B cell (primary cell): Measurements from ENCODE around the gene FOXS1. TPM values are rescaled to one million over a fixed set of nuclear protein-coding genes. Genes with fewer than 3 reads are reported as not detected.

ENCODE experiments used
- ATAC-seq: fragments of 200-7000 bp; cut with Tn5 transposase; one replicate; pipeline ENCODE4 v1.10.0; 2021; ENCODE audit warnings: low read depth, mild to moderate bottlenecking, moderate number of reproducible peaks, moderate library complexity
- CTCF ChIA-PET: fragments of 350-600 bp; sonication (Branson Sonifier 250); formaldehyde crosslinking; loops from one replicate; lab custom pipeline; 2021; ENCODE audit warnings: antibody characterized with exemption, inconsistent platforms; lab: Charles Lee
- POLR2A ChIA-PET: fragments of 350-600 bp; sonication (Branson Sonifier 250); formaldehyde crosslinking; loops from one replicate; lab custom pipeline; 2021; ENCODE audit warnings: antibody characterized with exemption; lab: Charles Lee
- DNase-seq: peaks from one replicate; pipeline ENCODE4 v3.0.0; 2013
- H2AFZ ChIP-seq: 2 replicates; pipeline ENCODE4 v1.6.1; 2012; ENCODE audit warnings: mild to moderate bottlenecking, low read depth, low read length; ENCODE audit not compliant: insufficient read depth, poor library complexity, severe bottlenecking
- H3K27ac ChIP-seq, 2 donors: 1 replicate in 1 of 2; 2 replicates in 1 of 2; pipeline ENCODE4 v1.5.1; 2012 to 2013; ENCODE audit warnings: low read length in 2 of 2, mild to moderate bottlenecking in 2 of 2, moderate library complexity in 1 of 2
- H3K27me3 ChIP-seq, 4 experiments: fragments of 200-600 bp in 1 of 4; sonication (generic) in 1 of 4; replicated peaks in 1 of 4; 1 replicate in 2 of 4; 2 replicates in 2 of 4; pipeline versions ENCODE4 v1.6.1 to v1.7.0; 2013 to 2016; ENCODE audit warnings: low read length in 3 of 4, mild to moderate bottlenecking in 2 of 4, mixed read lengths in 1 of 4, moderate library complexity in 1 of 4; ENCODE audit not compliant: insufficient read depth in 4 of 4, control insufficient read depth in 3 of 4; ENCODE audit errors: control extremely low read depth in 1 of 4
- H3K36me3 ChIP-seq, 2 experiments: replicated peaks in 1 of 2; 1 replicate in 1 of 2; 2 replicates in 1 of 2; pipeline versions ENCODE4 v1.6.1 to v1.7.1; 2013; ENCODE audit warnings: low read length in 1 of 2; ENCODE audit not compliant: insufficient read depth in 2 of 2, control insufficient read depth in 1 of 2; ENCODE audit errors: control extremely low read depth in 1 of 2, extremely low read depth in 1 of 2
- H3K4me1 ChIP-seq, 2 donors: fragments of 200-600 bp in 1 of 2; sonication (generic) in 1 of 2; 1 replicate in 1 of 2; 2 replicates in 1 of 2; pipeline versions ENCODE4 v1.5.1 to v1.6.1; 2013 to 2017; ENCODE audit warnings: low read length in 2 of 2; ENCODE audit not compliant: control insufficient read depth in 2 of 2, insufficient read depth in 2 of 2
- H3K4me2 ChIP-seq: replicated peaks from 2 replicates; pipeline ENCODE3; 2012; ENCODE audit warnings: mild to moderate bottlenecking, low read depth, low read length; ENCODE audit not compliant: poor library complexity, severe bottlenecking
- H3K4me3 ChIP-seq, 5 experiments: fragments of 200-600 bp in 1 of 5; sonication (generic) in 1 of 5; 1 replicate in 3 of 5; 2 replicates in 2 of 5; pipeline versions ENCODE4 v1.5.1 to v1.7.0; 2011 to 2016; ENCODE audit warnings: low read length in 4 of 5, mild to moderate bottlenecking in 4 of 5, low read depth in 2 of 5, control low read depth in 1 of 5, moderate library complexity in 1 of 5; ENCODE audit not compliant: insufficient read depth in 1 of 5; ENCODE audit errors: control extremely low read depth in 1 of 5, extremely low read depth in 1 of 5
- H3K79me2 ChIP-seq: fragments of 200-600 bp; sonication (generic); one replicate; pipeline ENCODE4 v1.6.0; 2016; ENCODE audit warnings: low read length; ENCODE audit not compliant: control insufficient read depth, insufficient read depth
- H3K9ac ChIP-seq: fragments of 200-600 bp; sonication (generic); 2 replicates; pipeline ENCODE4 v1.6.1; 2017; ENCODE audit warnings: mild to moderate bottlenecking, low read length, moderate library complexity
- H3K9me3 ChIP-seq, 3 donors: one replicate each; pipeline versions ENCODE4 v1.6.1 to v1.7.1; 2013; ENCODE audit warnings: low read length in 2 of 3; ENCODE audit not compliant: control insufficient read depth in 2 of 3, insufficient read depth in 1 of 3; ENCODE audit errors: control extremely low read depth in 1 of 3
- H4K20me1 ChIP-seq: 2 replicates; pipeline ENCODE4 v1.6.0; 2012; ENCODE audit warnings: mild to moderate bottlenecking, low read length; ENCODE audit not compliant: insufficient read depth, control insufficient read depth, poor library complexity, severe bottlenecking
- H3K27ac Mint-ChIP-seq: one replicate; pipeline ENCODE4 v1.8.0; 2021; ENCODE audit warnings: mixed read lengths
- H3K27me3 Mint-ChIP-seq: one replicate; pipeline ENCODE4 v1.8.0; 2021; ENCODE audit warnings: mixed read lengths
- H3K4me1 Mint-ChIP-seq: one replicate; pipeline ENCODE4 v1.8.0; 2021; ENCODE audit warnings: mixed read lengths
- H3K4me3 Mint-ChIP-seq: one replicate; pipeline ENCODE4 v1.8.0; 2021; ENCODE audit warnings: mixed read lengths
- H3K9me3 Mint-ChIP-seq: one replicate; pipeline ENCODE4 v1.8.0; 2022; ENCODE audit warnings: mixed read lengths; ENCODE audit not compliant: insufficient read depth
- CTCF ChIP-seq: fragments of 200-600 bp; IDR thresholded peaks from one replicate; pipeline ENCODE4 v1.8.0; 2022; ENCODE audit warnings: antibody characterized with exemption, mild to moderate bottlenecking
- EZH2 ChIP-seq: IDR thresholded peaks from 2 replicates; pipeline ENCODE4 v1.6.1; 2012; ENCODE audit warnings: borderline replicate concordance, low read depth, mild to moderate bottlenecking, moderate library complexity, low read length; ENCODE audit not compliant: insufficient read depth, poor library complexity, severe bottlenecking
- WGBS: methylation state at CpG from one replicate; pipeline ENCODE4 v1.1.5; 2013; ENCODE audit warnings: missing lambda C conversion rate; ENCODE audit not compliant: insufficient coverage; 5-methylcytosine and 5-hydroxymethylcytosine counted together
- intact Hi-C: fragments of 100-400 bp; cut with micrococcal nuclease; formaldehyde crosslinking; loops from one replicate; pipeline ENCODE4 v1.10.0; 2022
- polyA plus RNA-seq: library from polyadenylated mRNA; depleted of rRNA; stranded (reverse); fragments of >200 nt; gene quantifications from 2 replicates; pipeline ENCODE4 v1.2.3, GENCODE V29; 2012
- total RNA-seq, 2 donors: library from RNA; stranded (reverse); fragments of 120-200 nt in 1 of 2; gene quantifications; 1 replicate in 1 of 2; 2 replicates in 1 of 2; pipeline versions ENCODE4 v1.2.3 to v1.2.4, GENCODE V29; 2013 to 2022

The FOXS1 gene
- total and polyA plus RNA-seq, 2 donors (not counting 1 experiment from before 2014, with no cell fraction given), result not detected

- no peaks in the 10 kb centered on the region for H3K36me3 ChIP-seq
- no peak for DNase-seq
- H3K27ac Mint-ChIP-seq, result no peak overlapping the region
- H3K27ac ChIP-seq, result no peak overlapping the region
- no peaks in the 10 kb centered on the region for H4K20me1 ChIP-seq
- H3K4me3 ChIP-seq, result no peak overlapping the region
- H3K4me1 Mint-ChIP-seq, result peaks cover 13% of the 10 kb centered on the region
- peaks cover 0 to 3% (median 0%) of the 10 kb centered on the region in 4 experiments for H3K27me3 ChIP-seq
- intact Hi-C loops, result no loop called here
- H2AFZ ChIP-seq, result no peak overlapping the region
- H3K4me3 Mint-ChIP-seq, result no peak overlapping the region
- no peak for ATAC-seq
- no peaks in the 10 kb centered on the region for H3K9me3 Mint-ChIP-seq
- no peak overlapping the region for H3K4me2 ChIP-seq
- H3K79me2 ChIP-seq, result no peaks in the 10 kb centered on the region
- no peak for TF ChIP-seq CTCF
- no peak for TF ChIP-seq EZH2
- no peaks in the 10 kb centered on the region for H3K9me3 ChIP-seq
- POLR2A ChIA-PET, result no interaction called here
- WGBS, result 82% methylated on average over 3 of the region's 3 CpGs
- H3K4me1 ChIP-seq, result peaks cover 8 to 16% of the 10 kb centered on the region in 2 donors
- no peak overlapping the region for H3K9ac ChIP-seq
- CTCF ChIA-PET, result interaction anchor here (1.1 to 2.6 kb wide), 6 partner anchors 9 to 198 kb away, joined by 4 to 13 read pairs (median 4); no protein-coding TSS in a partner anchor
- no peaks in the 10 kb centered on the region for H3K27me3 Mint-ChIP-seq
Measured at GRCh38 chr20:31837896-31838397, 7.5 kb downstream of the FOXS1 start.

GRCh38 chr20:31836853-31837608 is 8.4 kb downstream of the FOXS1 start:
- Histone ChIP-seq H3K9me3 (no peaks in the 10 kb centered on the region), H3K79me2 (no peaks in the 10 kb centered on the region), H2AFZ (no peak overlapping the region), H3K9ac (no peak overlapping the region), H3K4me2 (no peak overlapping the region), H3K4me3 (no peak overlapping the region), H3K27me3 (peaks cover 0 to 3% (median 0%) of the 10 kb centered on the region in 4 experiments), H3K4me1 (peaks cover 8 to 13% of the 10 kb centered on the region in 2 donors), H3K27ac (no peak overlapping the region), H3K36me3 (no peaks in the 10 kb centered on the region), H4K20me1 (no peaks in the 10 kb centered on the region)
- Mint-ChIP-seq H3K27me3 (no peaks in the 10 kb centered on the region), H3K4me3 (no peak overlapping the region), H3K27ac (no peak overlapping the region), H3K4me1 (peaks cover 10% of the 10 kb centered on the region), H3K9me3 (no peaks in the 10 kb centered on the region)
- ATAC-seq (no peak), DNase-seq (no peak)
- intact Hi-C loops, result no loop called here
- no peak for TF ChIP-seq EZH2
- no peak for TF ChIP-seq CTCF
- ChIA-PET POLR2A (no interaction called here), CTCF (interaction anchor here (1.4 to 2.6 kb wide), 4 partner anchors 10 to 194 kb away, joined by 4 to 13 read pairs (median 7); no protein-coding TSS in a partner anchor)
- WGBS, result 77% methylated on average over 5 of the region's 5 CpGs
